Stimulated activated naive B cell treated with anti-CD40 and anti-IgM and Interleukin-4, amounts not matched to agents 10 μg/mL and 1 μg/mL and 100 μg/mL, for 72 hours (primary cell): ENCODE data around the gene IGSF22.

Experiments used
- ATAC-seq, 2 donors: fragments of 150-1000 bp; cut with Tn5 transposase; replicated peaks; 2 replicates each; pipeline ENCODE4 v1.10.0; 2021; ENCODE audit warnings: moderate library complexity in 1 of 2
- DNase-seq: peaks from one replicate; pipeline ENCODE4 v3.0.0; 2021
- H3K27ac Mint-ChIP-seq: one replicate; pipeline ENCODE4 v1.8.0; 2022; ENCODE audit warnings: mild to moderate bottlenecking, mixed read lengths
- H3K27me3 Mint-ChIP-seq, 2 donors: one replicate each; pipeline ENCODE4 v1.8.0; 2022; ENCODE audit warnings: mixed read lengths in 2 of 2
- H3K36me3 Mint-ChIP-seq, 2 donors: one replicate each; pipeline ENCODE4 v1.8.0; 2022; ENCODE audit warnings: mixed read lengths in 2 of 2, mild to moderate bottlenecking in 1 of 2
- H3K4me1 Mint-ChIP-seq, 2 donors: one replicate each; pipeline ENCODE4 v1.8.0; 2022; ENCODE audit warnings: mixed read lengths in 2 of 2, mild to moderate bottlenecking in 1 of 2
- H3K4me3 Mint-ChIP-seq, 2 donors: one replicate each; pipeline ENCODE4 v1.8.0; 2022; ENCODE audit warnings: mild to moderate bottlenecking in 2 of 2, mixed read lengths in 2 of 2, moderate library complexity in 1 of 2
- H3K9me3 Mint-ChIP-seq, 2 donors: one replicate each; pipeline ENCODE4 v1.8.0; 2022; ENCODE audit warnings: mixed read lengths in 2 of 2, mild to moderate bottlenecking in 1 of 2

IGSF22 gene

DNA sequence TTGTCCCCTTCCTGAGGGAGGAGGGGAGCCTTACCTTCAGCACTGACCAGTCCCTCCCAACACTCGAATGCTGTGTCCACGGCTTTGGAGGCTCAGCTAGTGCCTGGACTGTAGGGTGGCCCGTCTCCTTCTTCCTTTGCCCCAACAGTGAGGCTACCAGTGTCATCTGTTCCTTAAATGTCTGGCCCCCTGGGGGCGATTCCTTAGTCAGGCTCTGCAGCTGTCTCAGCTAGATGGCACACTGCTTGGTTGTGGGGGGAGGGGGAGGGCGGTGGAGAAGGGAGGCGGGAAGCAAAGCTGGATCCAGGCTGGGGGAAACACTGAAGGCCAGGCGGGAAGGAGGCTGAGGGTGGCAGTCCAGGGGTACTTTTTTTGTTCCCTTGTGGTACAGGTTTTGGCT, at the start of gene IGSF22:
IGSF22 (minus strand) TSS at position 149 of the 400 bp plus-strand sequence. CDS start 1,952 bp downstream, outside the sequence.
- peaks cover 14 to 20% of the 10 kb centered on the region in 2 donors for H3K4me1 Mint-ChIP-seq

DNA sequence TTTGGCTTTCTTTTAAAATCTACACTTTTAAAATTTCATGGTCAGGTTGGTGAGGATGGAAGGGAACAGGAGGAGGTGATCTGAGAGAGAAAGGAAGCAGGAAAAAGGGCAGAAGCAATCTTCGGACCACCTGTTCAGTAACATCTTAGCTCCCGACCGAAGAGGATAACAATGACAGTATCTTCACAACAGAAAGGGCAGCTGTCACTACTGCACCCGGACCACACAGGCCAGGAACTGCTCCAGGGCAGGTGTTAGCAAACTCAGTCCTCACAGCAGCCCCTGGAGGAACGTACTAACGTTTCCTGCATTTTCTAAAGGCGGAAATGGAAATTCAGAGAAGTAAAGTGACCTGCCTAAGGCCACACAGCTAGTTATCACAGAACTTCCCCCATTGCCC, 48.8 kb upstream of the IGSF22 start:
- Mint-ChIP-seq H3K9me3 (no peaks in the 10 kb centered on the region), H3K27me3 (peaks cover 17 to 18% of the 10 kb centered on the region in 2 donors), H3K27ac (no peak overlapping the region), H3K36me3 (no peaks in the 10 kb centered on the region), H3K4me1 (peaks cover 8 to 12% of the 10 kb centered on the region in 2 donors), H3K4me3 (no peak overlapping the region)
- no peak for ATAC-seq
- DNase-seq, result no peak

More for the DNA sequence above, at the start of gene IGSF22:
- Mint-ChIP-seq H3K9me3 (no peaks in the 10 kb centered on the region), H3K27ac (no peak within 1 kb of the TSS), H3K36me3 (no peaks in the 10 kb centered on the region), H3K4me3 (no peak within 1 kb of the TSS), H3K27me3 (no peaks in the 10 kb centered on the region)
- ATAC-seq (no peak), DNase-seq (no peak)

DNA sequence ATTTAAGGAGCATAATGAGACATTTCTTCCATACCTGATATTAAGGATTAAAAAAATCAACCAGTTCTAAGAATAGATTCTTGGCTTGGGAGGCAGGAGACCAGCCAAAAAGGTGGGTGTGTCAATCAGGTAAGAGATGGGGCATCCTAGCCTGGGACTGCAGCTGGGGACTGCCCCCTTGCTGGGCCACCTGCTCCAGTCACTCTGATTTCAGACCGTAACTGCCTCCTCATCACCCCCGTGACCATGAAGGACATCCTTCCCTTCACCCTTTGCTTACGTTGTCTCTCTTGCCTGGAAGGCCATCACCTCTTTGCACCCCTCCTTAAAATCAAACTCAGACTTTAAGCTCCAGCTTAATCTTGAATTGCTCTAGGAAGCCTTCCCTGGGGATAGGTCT, 47.7 kb upstream of the IGSF22 start:
- Mint-ChIP-seq H3K4me3 (no peak overlapping the region), H3K36me3 (no peaks in the 10 kb centered on the region), H3K9me3 (no peaks in the 10 kb centered on the region), H3K27ac (no peak overlapping the region), H3K4me1 (peaks cover 19 to 20% of the 10 kb centered on the region in 2 donors), H3K27me3 (peaks cover 17 to 18% of the 10 kb centered on the region in 2 donors)
- ATAC-seq, result no peak
- no peak for DNase-seq

DNA sequence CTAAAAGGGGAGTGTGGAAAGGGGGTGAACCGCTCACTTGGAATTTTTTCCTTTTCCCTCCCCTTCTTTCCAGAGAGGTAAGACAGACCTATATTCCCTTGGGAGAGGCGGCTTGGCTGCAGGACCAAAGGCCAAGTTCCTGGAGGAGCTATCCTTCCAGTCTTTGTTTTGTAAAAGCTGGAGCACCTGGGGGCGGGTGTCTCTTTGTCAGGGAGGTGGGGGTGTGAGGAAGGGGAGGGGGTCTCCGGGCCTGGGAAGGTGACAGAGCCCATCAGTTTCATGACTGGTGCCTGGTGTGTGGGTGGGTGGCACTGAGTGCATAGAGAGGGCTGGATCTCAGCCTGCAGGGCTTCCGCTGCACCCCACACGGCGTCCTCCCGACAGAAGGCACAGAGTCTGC, 47.1 kb upstream of the IGSF22 start:
- Mint-ChIP-seq H3K4me3 (no peak overlapping the region), H3K27ac (no peak overlapping the region), H3K9me3 (no peaks in the 10 kb centered on the region), H3K4me1 (peaks cover 25 to 26% of the 10 kb centered on the region in 2 donors), H3K27me3 (peaks cover 17 to 18% of the 10 kb centered on the region in 2 donors), H3K36me3 (peaks cover 0 to 3% of the 10 kb centered on the region in 2 donors)
- ATAC-seq (no peak), DNase-seq (no peak)

DNA sequence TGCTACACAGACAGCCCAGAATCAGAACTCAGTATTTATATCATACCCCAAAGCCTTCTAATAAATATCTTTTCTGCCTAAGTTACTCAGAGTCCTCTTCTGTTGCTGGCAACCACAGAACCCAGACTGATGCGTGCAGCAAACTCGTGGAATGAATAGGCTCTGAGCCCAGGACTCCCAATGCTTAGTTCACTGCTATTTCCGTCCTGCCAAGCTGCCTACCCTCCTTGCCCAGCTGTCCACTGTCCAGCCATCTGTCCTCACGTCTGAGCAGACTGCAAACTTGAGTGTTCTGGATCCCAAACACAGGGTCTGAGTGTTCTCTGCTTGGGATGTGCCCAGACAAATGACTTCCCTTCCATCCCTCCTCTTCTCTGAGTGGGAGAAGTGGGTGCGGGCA, 46.2 kb upstream of the IGSF22 start:
- Mint-ChIP-seq H3K27ac (no peak overlapping the region), H3K4me1 (peaks cover 32 to 34% of the 10 kb centered on the region in 2 donors), H3K4me3 (no peak overlapping the region)

DNA sequence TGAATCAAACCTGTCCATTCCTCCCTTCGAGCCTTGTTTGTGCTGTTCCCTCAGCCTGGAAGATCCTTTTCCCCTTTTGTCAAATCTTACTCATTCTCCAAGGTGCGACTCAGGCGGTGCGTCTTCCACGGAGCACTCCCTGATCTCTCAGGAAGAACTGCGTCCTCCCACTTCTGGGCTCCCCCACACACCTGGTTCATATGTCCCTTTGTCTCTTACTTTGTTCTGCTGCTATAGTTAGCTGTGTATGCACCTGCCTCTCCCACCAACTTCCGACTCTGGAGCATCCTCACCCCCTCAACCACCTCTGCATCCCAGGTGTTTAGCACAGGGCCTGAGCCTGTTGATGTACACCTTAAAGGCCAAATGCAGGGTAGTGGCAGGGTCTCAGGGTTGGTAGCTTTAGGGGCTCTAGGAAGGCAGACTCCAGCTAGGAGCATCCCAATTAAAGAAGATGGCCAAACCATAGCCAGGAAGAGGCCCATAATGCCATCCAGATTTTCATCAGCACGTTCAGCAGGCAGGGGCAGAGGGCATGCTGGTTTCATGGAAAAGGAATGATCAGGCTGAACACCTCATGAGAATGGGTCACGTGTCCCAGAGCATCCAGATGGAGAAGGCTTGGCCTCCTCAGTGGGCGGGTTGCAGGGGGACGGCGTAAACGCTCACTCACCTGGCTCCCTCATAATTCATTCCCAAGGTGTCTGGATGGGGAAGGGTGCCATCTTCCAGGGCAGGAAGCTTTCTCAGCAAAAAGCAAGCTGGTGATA, 45.5 kb upstream of the IGSF22 start:
- H3K27me3 Mint-ChIP-seq, result peaks cover 18 to 21% of the 10 kb centered on the region in 2 donors
- H3K27ac Mint-ChIP-seq, result no peak overlapping the region
- ATAC-seq, result no peak
- no peaks in the 10 kb centered on the region for H3K9me3 Mint-ChIP-seq
- peaks cover 32 to 37% of the 10 kb centered on the region in 2 donors for H3K4me1 Mint-ChIP-seq
- no peak for DNase-seq
- H3K4me3 Mint-ChIP-seq, result no peak overlapping the region
- peaks cover 0 to 3% of the 10 kb centered on the region in 2 donors for H3K36me3 Mint-ChIP-seq

More for the DNA sequence above, 46.2 kb upstream of the IGSF22 start:
- DNase-seq (no peak), ATAC-seq (no peak)
- Mint-ChIP-seq H3K9me3 (no peaks in the 10 kb centered on the region), H3K36me3 (peaks cover 0 to 3% of the 10 kb centered on the region in 2 donors), H3K27me3 (peaks cover 18 to 20% of the 10 kb centered on the region in 2 donors)

DNA sequence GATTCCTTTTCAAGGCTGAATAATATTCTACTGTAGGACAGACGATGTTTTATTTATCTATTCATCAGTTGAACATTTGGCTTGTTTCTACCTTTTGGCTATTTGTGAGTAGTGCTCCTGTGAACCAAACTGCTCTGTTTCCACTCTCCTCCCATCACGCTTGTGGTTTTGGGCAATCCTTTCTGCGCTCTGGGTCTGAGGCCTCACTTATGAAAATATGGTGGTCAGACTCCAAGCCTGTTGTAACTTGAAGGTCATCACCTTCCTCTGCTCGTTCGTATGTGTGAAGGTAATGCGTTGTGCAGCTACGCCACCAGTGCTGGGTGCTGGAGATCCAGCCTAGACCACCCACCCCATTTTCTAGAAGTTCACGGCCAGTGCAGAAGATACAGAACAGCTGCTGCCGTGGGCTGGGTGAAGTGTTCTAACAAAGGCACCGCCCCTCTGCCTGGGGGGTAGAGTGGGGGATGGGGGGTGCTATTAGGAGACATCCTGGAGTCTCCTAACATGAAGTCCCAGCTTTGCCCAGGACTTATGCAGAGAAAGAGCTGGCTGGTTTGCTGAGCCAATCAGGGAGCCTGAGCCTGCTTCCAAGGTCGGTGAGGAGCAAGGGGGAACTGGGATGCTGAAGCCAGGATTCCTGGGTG, 44.6 kb upstream of the IGSF22 start:
- peaks cover 21 to 23% of the 10 kb centered on the region in 2 donors for H3K27me3 Mint-ChIP-seq
- no peaks in the 10 kb centered on the region for H3K9me3 Mint-ChIP-seq
- peaks cover 0 to 3% of the 10 kb centered on the region in 2 donors for H3K36me3 Mint-ChIP-seq
- no peak for DNase-seq
- H3K4me1 Mint-ChIP-seq, result peaks cover 32 to 37% of the 10 kb centered on the region in 2 donors
- H3K4me3 Mint-ChIP-seq, result no peak overlapping the region
- peak overlapping the region; percentile 7 for H3K27ac Mint-ChIP-seq
- ATAC-seq, result no peak

DNA sequence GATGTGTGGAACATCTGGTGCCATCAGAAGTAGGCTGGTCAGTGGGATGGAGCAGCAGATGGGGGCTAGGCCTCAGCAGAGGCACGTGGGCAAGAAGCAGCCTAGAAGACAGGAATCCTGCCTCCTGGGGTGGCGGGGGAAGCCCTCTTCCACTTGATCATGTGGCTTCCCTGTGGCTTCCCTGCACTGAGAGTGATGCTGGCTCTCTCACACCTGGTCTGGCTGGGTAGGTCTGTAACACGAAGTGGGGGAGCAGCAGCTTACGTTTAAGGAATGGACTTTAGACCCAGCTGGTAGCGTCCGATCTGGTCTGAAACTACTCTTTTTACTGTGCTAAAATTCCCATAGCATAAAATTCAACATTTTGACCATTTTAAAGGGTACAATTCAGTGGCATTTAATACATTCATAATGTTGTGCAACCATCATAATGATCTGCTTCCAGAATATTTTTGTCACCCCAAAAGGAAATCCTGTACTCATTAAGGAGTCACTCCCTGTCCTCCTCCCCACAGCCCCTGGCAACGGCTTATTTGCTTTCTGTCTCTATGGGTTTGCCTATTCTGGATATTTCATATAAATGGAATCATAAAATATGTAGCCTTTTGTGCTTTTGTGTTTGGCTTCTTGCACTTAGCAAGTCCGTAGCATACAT, 43.9 kb upstream of the IGSF22 start:
- ATAC-seq, result peak; percentile 45 to 62
- peak overlapping the region; percentile 91 for H3K27ac Mint-ChIP-seq

DNA sequence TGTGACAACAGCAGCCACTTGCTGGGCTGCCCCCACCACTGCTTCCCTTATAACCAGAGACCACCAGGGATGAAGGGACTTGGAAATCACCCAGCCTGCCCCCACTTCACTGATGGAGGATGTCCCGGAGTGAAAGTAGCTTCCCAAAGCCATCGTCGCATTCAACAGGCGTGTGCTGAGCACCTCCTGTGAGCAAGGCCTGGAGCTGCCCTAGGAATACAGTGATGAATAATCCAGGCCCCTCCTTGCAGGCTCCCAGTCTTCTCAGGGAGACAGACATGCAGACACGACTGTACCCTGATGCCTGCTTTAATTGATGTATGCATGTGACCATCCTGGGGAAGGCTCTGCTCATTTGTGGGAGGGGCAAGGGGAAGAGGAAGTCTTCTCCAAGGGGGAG, 43.0 kb upstream of the IGSF22 start:
- Mint-ChIP-seq H3K27ac (peak overlapping the region; percentile 95), H3K9me3 (no peaks in the 10 kb centered on the region), H3K4me3 (peak overlapping the region; percentile 14 to 77), H3K4me1 (peaks cover 37 to 40% of the 10 kb centered on the region in 2 donors), H3K27me3 (peaks cover 27 to 29% of the 10 kb centered on the region in 2 donors), H3K36me3 (peaks cover 0 to 3% of the 10 kb centered on the region in 2 donors)
- ATAC-seq, result no peak
- no peak for DNase-seq

More for the DNA sequence above, 43.9 kb upstream of the IGSF22 start:
- DNase-seq, result peak; percentile 37
- Mint-ChIP-seq H3K27me3 (peaks cover 27 to 29% of the 10 kb centered on the region in 2 donors), H3K36me3 (peaks cover 0 to 3% of the 10 kb centered on the region in 2 donors), H3K4me1 (peaks cover 34 to 37% of the 10 kb centered on the region in 2 donors), H3K9me3 (no peaks in the 10 kb centered on the region), H3K4me3 (peak overlapping the region in 1 of 2 donors; percentile 33)

DNA sequence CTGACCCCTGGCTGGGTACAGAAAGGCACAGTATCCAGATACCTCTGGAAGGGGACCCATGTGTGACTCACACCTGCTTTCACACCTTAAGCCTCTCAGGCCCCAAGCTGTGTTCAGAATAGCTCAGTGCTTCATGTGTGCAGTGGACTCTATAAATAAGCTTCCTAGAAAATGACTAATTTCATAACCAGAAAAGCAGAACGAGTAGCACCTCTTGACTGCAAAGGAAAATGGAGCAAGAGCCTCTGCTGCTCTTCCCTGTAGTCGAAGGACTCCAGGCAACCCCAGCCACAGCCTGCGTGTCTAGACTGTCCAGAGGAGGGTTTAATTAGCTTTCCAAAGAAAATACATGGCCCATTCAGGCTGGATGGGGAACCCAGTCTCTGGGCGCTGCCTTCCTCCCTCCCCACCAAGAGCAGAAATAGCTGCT, 42.5 kb upstream of the IGSF22 start:
- Mint-ChIP-seq H3K4me1 (peaks cover 40 to 41% of the 10 kb centered on the region in 2 donors), H3K4me3 (peak overlapping the region; percentile 71 to 77), H3K9me3 (no peaks in the 10 kb centered on the region), H3K27me3 (peaks cover 27 to 29% of the 10 kb centered on the region in 2 donors), H3K36me3 (peaks cover 0 to 3% of the 10 kb centered on the region in 2 donors), H3K27ac (peak overlapping the region; percentile 95)
- ATAC-seq (peak; percentile 85 to 89), DNase-seq (peak; percentile 53)

DNA sequence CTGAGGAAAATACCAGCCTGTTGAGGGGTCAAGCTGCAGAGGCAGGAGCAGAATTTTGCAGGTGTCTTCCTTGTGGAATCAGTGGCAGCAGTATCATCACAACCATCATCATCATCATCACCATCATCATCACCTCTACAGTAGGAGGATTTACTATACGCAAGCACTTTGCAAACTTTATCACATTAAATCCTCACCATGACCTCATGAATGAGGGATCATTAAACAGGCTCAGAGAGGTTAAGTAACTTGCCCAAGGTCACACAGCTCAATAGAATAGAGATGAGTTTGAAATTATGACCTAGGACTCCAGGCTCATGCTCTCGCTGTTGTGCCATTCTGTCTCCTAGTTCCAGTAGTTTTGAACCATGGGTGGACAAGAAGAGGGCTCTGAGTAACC, 40.0 kb upstream of the IGSF22 start:
- Mint-ChIP-seq H3K9me3 (no peaks in the 10 kb centered on the region), H3K27me3 (peaks cover 10 to 15% of the 10 kb centered on the region in 2 donors), H3K4me1 (peaks cover 30 to 38% of the 10 kb centered on the region in 2 donors), H3K27ac (no peak overlapping the region), H3K36me3 (peaks cover 0 to 3% of the 10 kb centered on the region in 2 donors), H3K4me3 (no peak overlapping the region)
- DNase-seq (no peak), ATAC-seq (no peak)

DNA sequence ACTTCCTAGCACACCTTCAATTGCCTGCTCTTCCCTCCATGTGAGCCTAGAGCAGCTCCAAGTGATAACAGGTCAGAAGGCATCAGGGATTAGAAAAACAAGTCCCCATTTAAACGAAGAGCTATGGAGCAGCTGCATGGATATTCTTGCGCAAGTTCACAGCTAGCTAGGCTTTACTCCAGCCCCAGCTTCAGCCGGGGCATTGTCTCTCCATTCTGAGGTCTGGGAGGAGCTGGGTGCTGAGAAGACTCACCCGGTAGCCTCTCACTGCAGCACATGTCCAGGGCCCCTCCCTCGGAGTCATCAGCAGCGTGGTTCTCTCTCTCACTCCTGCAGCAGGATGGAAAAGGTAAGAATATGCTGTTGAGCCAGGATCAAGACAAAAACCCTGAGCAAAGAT, 39.6 kb upstream of the IGSF22 start:
- DNase-seq, result no peak
- H3K27me3 Mint-ChIP-seq, result peaks cover 9 to 15% of the 10 kb centered on the region in 2 donors
- H3K36me3 Mint-ChIP-seq, result peaks cover 0 to 3% of the 10 kb centered on the region in 2 donors
- no peak for ATAC-seq
- H3K27ac Mint-ChIP-seq, result peak overlapping the region; percentile 68
- no peak overlapping the region for H3K4me3 Mint-ChIP-seq
- peaks cover 30 to 37% of the 10 kb centered on the region in 2 donors for H3K4me1 Mint-ChIP-seq
- no peaks in the 10 kb centered on the region for H3K9me3 Mint-ChIP-seq

DNA sequence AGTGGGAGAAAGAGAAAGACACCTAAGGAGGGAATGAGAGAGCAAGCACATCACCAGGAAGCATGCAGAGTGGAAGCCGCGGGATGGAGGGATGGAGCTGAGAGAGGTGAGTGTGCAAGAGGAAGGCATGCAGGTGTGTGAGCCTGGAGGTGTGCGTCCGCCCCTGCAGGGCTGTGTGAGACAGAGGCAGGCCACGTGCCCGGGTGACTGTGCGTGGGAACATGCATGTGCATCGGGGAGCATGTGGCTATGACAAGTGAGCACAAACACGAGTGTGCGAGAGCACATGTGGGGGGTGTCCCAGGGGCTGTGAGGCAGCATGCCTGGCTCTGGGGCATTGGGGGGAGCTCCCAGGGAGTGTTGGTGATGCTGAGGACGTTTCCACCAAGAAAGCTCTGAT, 35.8 kb upstream of the IGSF22 start:
- no peak overlapping the region for H3K27ac Mint-ChIP-seq
- DNase-seq (no peak), ATAC-seq (no peak)
- peaks cover 4 to 7% of the 10 kb centered on the region in 2 donors for H3K4me1 Mint-ChIP-seq
- H3K36me3 Mint-ChIP-seq, result no peaks in the 10 kb centered on the region
- no peaks in the 10 kb centered on the region for H3K9me3 Mint-ChIP-seq
- H3K27me3 Mint-ChIP-seq, result peaks cover 12 to 24% of the 10 kb centered on the region in 2 donors
- no peak overlapping the region for H3K4me3 Mint-ChIP-seq

DNA sequence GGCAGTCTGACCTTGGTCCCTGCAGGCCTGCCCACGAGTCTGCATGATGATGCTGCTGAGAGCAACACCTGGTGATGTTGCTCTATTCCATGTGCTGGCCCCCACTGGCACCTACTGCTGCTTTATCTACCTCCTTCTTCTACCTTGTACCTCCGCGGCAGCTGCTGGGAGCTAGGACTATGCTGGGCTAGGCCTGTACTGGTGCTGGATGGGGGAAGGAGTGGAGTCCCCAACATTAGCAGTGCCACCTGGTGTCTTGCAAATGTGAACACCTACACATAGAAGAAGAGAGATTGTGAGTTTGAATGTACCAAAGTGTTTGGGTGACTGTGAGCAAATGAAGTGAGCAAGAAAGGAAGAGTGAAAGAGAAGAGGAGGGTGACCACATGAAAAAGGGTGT, 35.2 kb upstream of the IGSF22 start:
- ATAC-seq, result no peak

More for the DNA sequence above, 35.2 kb upstream of the IGSF22 start:
- H3K4me1 Mint-ChIP-seq, result peaks cover 4 to 7% of the 10 kb centered on the region in 2 donors
- H3K27ac Mint-ChIP-seq, result no peak overlapping the region
- H3K9me3 Mint-ChIP-seq, result no peaks in the 10 kb centered on the region
- no peak overlapping the region for H3K4me3 Mint-ChIP-seq
- no peak for DNase-seq
- H3K27me3 Mint-ChIP-seq, result peaks cover 12 to 24% of the 10 kb centered on the region in 2 donors
- no peaks in the 10 kb centered on the region for H3K36me3 Mint-ChIP-seq
